Measurements from ENCODE around the gene FAM167B. TPM values are rescaled to one million over a fixed set of nuclear protein-coding genes. Genes with fewer than 3 reads are reported as not detected.
"Not testable (repeated sequence)": the region's sequence is repeated elsewhere in the genome, so short reads cannot be mapped to it uniquely, and the experiment has no call there.

Gene FAM167B
- total RNA-seq, 1 donor from 2014 or later = 1.4 TPM

- H3K36me3 Mint-ChIP-seq (ENCODE audit: low read depth, unreplicated experiment) = peaks cover 5% of the 10 kb centered on the region
- peaks cover 51% of the 10 kb centered on the region for H3K4me1 Mint-ChIP-seq (ENCODE audit: unreplicated experiment)
- DNase-seq (ENCODE audit: low spot score) = no peak
- peaks cover 18% of the 10 kb centered on the region for H3K27me3 Mint-ChIP-seq (ENCODE audit: unreplicated experiment)
- peak within 1 kb of the TSS; percentile 97 for H3K27ac Mint-ChIP-seq (ENCODE audit: unreplicated experiment)
- peak within 1 kb of the TSS; percentile 72 for H3K4me3 Mint-ChIP-seq (ENCODE audit: unreplicated experiment)
- no peak for TF ChIP-seq CTCF (IDR thresholded peaks at IDR 0.05; ENCODE audit: unreplicated experiment)
- no peaks in the 10 kb centered on the region for H3K9me3 Mint-ChIP-seq (ENCODE audit: unreplicated experiment)
Observed at GRCh38 chr1:32250893-32251716, 4.1 kb downstream of the FAM167B start, which contains the start of gene LCK. Gene LCK (plus strand): TSS chr1:32251265. CDS start chr1:32274330, 23,065 bp downstream.

DNA sequence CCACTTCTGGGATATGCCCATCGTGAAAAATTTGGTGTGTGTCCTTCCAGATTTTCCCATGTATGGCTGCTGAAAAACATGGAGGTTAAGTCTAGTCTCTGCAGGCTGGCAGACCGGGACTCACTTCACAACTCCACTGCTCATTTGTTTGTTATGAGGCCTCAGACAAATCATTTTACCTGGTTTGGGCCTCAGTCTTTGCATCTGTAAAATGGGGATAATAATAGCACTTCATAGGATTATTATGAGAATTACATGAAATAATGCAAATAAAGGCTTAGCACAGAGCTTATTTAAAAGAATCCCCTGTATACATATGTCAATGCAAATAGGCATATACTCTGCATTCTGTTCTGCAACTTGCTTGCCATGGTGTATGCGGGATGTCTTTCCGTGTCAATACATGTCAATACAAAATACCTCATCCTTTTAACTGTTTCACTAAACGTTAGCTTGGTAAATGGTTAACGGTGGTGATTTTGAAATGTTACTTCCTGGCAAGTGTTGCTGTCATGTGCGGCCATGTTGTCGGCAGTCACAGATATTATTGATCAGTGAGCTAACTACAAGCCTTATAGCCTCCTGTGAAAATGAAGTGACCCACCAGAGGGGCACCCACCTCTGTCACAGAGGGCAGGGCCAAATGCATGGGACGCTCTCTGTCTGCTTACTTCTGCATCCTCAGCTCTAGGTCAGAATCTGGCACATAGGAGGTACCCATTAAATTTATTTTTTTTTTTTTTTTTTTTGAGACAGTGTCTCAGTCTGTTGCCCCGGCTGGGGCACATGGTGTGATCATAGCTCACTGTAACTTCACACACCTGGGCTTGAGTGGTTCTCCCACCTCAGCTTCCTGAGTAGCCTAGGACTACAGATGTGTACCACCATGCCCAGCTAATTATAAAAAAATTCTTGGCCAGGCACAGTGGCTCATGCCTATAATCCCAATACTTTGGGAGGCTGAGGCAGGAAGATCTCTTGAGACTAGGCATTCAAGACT is 8.3 kb downstream of the FAM167B start:
- Mint-ChIP-seq H3K27me3 (ENCODE audit: unreplicated experiment) (peaks cover 4% of the 10 kb centered on the region), H3K36me3 (ENCODE audit: low read depth, unreplicated experiment) (peaks cover 5% of the 10 kb centered on the region), H3K4me3 (ENCODE audit: unreplicated experiment) (no peak overlapping the region), H3K9me3 (ENCODE audit: unreplicated experiment) (no peaks in the 10 kb centered on the region), H3K27ac (ENCODE audit: unreplicated experiment) (no peak overlapping the region), H3K4me1 (ENCODE audit: unreplicated experiment) (peaks cover 29% of the 10 kb centered on the region)
- no peak for TF ChIP-seq CTCF (IDR thresholded peaks at IDR 0.05; ENCODE audit: unreplicated experiment)
- no peak for DNase-seq (ENCODE audit: low spot score)

DNA sequence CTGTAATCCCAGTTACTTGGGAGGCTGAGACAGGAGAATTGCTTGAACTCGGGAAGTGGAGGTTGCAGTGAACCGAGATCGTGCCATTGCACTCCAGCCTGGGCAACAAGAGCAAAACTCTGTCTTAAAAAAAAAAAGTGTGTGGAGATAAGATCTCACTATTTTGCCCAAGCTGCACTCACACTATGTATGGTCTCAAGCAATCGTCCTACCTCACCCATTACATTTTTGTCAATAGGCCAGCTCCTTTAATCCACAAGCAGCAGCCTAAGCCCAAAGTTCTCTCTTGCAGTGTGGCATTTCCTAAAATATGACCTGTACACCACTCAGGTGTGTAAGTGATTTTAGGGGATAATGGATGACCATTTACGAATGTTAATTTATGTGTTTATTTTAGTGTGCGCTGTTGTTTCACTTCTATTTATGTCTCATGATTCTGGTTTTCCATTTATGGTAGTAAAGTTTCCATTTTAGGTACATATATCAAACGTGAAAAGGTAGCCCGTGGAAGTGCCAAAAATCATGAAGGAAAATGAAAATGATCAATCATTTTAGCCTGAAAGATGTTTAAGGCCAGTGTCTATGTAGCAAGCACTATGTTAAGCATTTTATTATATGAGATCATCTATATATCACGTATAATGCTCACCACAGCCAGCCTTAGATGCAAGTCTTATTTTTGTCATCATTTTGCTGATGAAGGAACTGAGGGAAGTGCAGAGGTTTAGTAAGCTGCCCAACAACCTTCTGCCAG is 9.6 kb downstream of the FAM167B start:
- H3K4me1 Mint-ChIP-seq (ENCODE audit: unreplicated experiment) = peaks cover 16% of the 10 kb centered on the region
- no peak overlapping the region for H3K27ac Mint-ChIP-seq (ENCODE audit: unreplicated experiment)
- no peak for DNase-seq (ENCODE audit: low spot score)
- no peaks in the 10 kb centered on the region for H3K9me3 Mint-ChIP-seq (ENCODE audit: unreplicated experiment)
- no peak overlapping the region for H3K4me3 Mint-ChIP-seq (ENCODE audit: unreplicated experiment)
- TF ChIP-seq CTCF (IDR thresholded peaks at IDR 0.05; ENCODE audit: unreplicated experiment) = no peak
- H3K27me3 Mint-ChIP-seq (ENCODE audit: unreplicated experiment) = peaks cover 6% of the 10 kb centered on the region
- H3K36me3 Mint-ChIP-seq (ENCODE audit: low read depth, unreplicated experiment) = peaks cover 5% of the 10 kb centered on the region

GRCh38 chr1:32257227-32257508 is 10.1 kb downstream of the FAM167B start:
- H3K9me3 Mint-ChIP-seq (ENCODE audit: unreplicated experiment) = no peaks in the 10 kb centered on the region
- H3K4me3 Mint-ChIP-seq (ENCODE audit: unreplicated experiment) = no peak overlapping the region
- no peak overlapping the region for H3K27ac Mint-ChIP-seq (ENCODE audit: unreplicated experiment)
- TF ChIP-seq CTCF (IDR thresholded peaks at IDR 0.05; ENCODE audit: unreplicated experiment) = no peak
- DNase-seq (ENCODE audit: low spot score) = no peak
- H3K27me3 Mint-ChIP-seq (ENCODE audit: unreplicated experiment) = peaks cover 6% of the 10 kb centered on the region
- H3K4me1 Mint-ChIP-seq (ENCODE audit: unreplicated experiment) = peaks cover 11% of the 10 kb centered on the region
- no peaks in the 10 kb centered on the region for H3K36me3 Mint-ChIP-seq (ENCODE audit: low read depth, unreplicated experiment)

- not testable (repeated sequence) for H3K27me3 Mint-ChIP-seq (ENCODE audit: unreplicated experiment); H3K4me3 Mint-ChIP-seq (ENCODE audit: unreplicated experiment); DNase-seq (ENCODE audit: low spot score); H3K27ac Mint-ChIP-seq (ENCODE audit: unreplicated experiment); H3K36me3 Mint-ChIP-seq (ENCODE audit: low read depth, unreplicated experiment); H3K9me3 Mint-ChIP-seq (ENCODE audit: unreplicated experiment)
- peaks cover 14% of the 10 kb centered on the region for H3K4me1 Mint-ChIP-seq (ENCODE audit: unreplicated experiment)
Observed at GRCh38 chr1:32263236-32263593, 16.2 kb downstream of the FAM167B start.

Data from endothelial cell (in vitro differentiated cells).